BE2C (cell line): ENCODE measurements around the gene NAV2.

ENCODE experiments used
- DNase-seq: peaks from one replicate; pipeline ENCODE4 v3.0.0-alpha.2; 2020
- H3K27me3 ChIP-seq: fragments of 250-450 bp; sonication (Bioruptor Pico); 2 replicates; pipeline ENCODE4 v1.5.1; 2020; ENCODE audit warnings: mild to moderate bottlenecking
- H3K36me3 ChIP-seq: fragments of 250-450 bp; sonication (Bioruptor Pico); 2 replicates; pipeline ENCODE4 v1.5.1; 2020; ENCODE audit warnings: mild to moderate bottlenecking
- H3K4me1 ChIP-seq: fragments of 250-450 bp; sonication (Bioruptor Pico); 2 replicates; pipeline ENCODE4 v1.5.1; 2020
- H3K4me3 ChIP-seq: 2 replicates; pipeline ENCODE4 v1.5.1; 2011; ENCODE audit warnings: low read depth, low read length
- H3K9me3 ChIP-seq: fragments of 250-450 bp; sonication (Bioruptor Pico); 2 replicates; pipeline ENCODE4 v1.5.1; 2020
- TF ChIP-seq, protein P1 (sequence below): IDR thresholded peaks from 2 replicates; pipeline ENCODE4 v1.5.1; 2012; ENCODE audit warnings: mild to moderate bottlenecking, low read depth, low read length

NAV2 gene

DNA sequence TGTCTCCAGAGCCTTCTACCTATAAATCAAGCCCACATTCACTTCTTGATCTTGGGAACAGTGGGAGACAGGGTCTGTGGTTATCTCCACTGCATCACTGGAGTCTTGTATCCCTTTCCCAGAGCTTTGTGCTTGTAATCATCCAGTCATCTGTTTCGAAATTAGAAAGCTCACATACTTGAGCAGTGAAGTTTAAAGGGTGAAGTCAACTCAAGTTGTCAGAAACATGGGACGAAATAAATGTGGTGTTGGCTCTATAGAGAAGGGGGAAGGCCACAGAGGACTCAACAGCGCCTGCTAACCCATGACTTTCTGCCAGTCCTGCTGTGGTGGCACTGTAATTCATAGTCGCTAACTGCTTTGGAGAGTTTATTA is 250.2 kb downstream of the NAV2 start:
- Histone ChIP-seq H3K27me3 (no peaks in the 10 kb centered on the region), H3K4me3 (no peak overlapping the region), H3K9me3 (no peaks in the 10 kb centered on the region), H3K4me1 (no peaks in the 10 kb centered on the region), H3K36me3 (no peaks in the 10 kb centered on the region)
- TF ChIP-seq, protein P1, sequence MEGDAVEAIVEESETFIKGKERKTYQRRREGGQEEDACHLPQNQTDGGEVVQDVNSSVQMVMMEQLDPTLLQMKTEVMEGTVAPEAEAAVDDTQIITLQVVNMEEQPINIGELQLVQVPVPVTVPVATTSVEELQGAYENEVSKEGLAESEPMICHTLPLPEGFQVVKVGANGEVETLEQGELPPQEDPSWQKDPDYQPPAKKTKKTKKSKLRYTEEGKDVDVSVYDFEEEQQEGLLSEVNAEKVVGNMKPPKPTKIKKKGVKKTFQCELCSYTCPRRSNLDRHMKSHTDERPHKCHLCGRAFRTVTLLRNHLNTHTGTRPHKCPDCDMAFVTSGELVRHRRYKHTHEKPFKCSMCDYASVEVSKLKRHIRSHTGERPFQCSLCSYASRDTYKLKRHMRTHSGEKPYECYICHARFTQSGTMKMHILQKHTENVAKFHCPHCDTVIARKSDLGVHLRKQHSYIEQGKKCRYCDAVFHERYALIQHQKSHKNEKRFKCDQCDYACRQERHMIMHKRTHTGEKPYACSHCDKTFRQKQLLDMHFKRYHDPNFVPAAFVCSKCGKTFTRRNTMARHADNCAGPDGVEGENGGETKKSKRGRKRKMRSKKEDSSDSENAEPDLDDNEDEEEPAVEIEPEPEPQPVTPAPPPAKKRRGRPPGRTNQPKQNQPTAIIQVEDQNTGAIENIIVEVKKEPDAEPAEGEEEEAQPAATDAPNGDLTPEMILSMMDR = no peak
- DNase-seq = no peak

DNA sequence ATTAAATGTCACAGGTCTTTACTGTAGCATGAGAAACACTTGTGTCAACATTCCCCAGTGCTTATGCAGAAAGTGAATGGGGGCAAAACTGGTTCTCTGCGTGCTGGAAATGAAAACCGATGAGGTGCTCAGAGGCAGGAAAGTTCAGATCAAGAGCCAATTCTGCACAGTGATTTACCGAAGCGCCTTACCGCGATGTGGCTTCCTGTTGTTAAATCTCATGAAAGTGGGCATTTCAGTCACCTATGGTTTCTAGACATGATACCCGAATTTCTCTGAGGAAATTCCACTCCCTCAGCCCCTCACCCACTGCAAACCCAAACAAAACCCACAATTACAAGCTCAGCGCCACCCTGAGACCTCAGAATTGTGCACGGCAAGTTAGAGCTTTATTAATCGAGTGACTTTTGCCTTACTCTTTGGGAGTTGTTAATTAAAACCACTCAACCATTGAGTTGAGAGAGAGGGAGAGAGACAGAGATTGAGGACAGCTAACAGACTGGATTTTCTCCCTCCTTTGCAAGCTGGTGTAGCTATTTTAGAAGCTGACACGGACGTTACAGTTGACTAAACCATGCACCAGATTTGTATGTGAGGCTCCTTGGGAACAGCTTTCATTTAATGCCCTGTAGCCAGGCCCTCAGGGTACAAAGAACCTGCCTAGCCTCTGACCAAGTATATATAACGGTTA is 251.2 kb downstream of the NAV2 start:
- H3K27me3 ChIP-seq = no peaks in the 10 kb centered on the region
- no peak overlapping the region for H3K4me3 ChIP-seq
- H3K9me3 ChIP-seq = no peaks in the 10 kb centered on the region
- TF ChIP-seq, protein P1 = no peak
- no peaks in the 10 kb centered on the region for H3K4me1 ChIP-seq
- DNase-seq = no peak
- H3K36me3 ChIP-seq = no peaks in the 10 kb centered on the region

DNA sequence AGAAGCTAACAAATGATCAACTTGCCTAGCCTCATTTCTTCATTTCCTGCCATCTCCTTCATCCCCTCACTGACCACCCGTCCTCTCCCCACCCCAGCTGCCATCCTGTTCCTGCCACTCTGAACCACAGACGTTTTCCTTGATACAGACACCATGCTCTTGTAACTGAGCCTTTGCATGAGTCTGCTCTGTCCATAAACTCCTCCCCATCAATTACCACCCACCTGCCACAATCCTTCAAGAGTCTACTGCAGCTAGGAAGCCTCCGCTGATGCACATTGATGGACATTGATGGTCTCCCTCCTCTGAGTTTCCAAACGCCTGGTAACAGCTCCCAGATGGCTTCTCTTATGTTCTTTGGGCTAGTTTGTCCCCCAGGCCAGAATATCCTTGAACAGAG is 253.8 kb downstream of the NAV2 start:
- no peaks in the 10 kb centered on the region for H3K36me3 ChIP-seq

DNA sequence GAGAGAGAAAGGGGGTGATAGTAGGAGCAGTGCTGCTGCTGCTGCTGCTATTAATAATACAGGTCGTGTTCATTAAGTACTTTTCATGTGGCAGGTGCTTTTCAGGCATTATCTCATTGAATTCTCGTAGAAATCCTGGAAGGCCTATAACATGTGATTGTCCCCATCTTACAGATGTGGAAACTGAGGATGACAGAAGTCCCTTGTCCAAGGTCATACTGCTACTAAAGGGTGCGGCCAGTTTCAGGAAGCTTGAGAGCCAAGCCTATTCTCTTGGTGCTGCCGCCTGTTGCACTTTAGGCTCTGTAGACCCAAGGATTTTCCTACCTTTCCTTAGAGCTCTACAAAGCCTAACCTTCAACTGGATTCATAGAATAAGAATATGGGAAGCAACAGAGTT is 254.3 kb downstream of the NAV2 start:
- no peaks in the 10 kb centered on the region for H3K4me1 ChIP-seq
- DNase-seq = no peak
- no peaks in the 10 kb centered on the region for H3K9me3 ChIP-seq
- TF ChIP-seq, protein P1 = no peak
- H3K36me3 ChIP-seq = no peaks in the 10 kb centered on the region
- H3K27me3 ChIP-seq = no peaks in the 10 kb centered on the region
- H3K4me3 ChIP-seq = no peak overlapping the region

More for the DNA sequence above, 253.8 kb downstream of the NAV2 start:
- Histone ChIP-seq H3K4me1 (no peaks in the 10 kb centered on the region), H3K27me3 (no peaks in the 10 kb centered on the region), H3K9me3 (no peaks in the 10 kb centered on the region), H3K4me3 (no peak overlapping the region)
- TF ChIP-seq, protein P1 = no peak
- no peak for DNase-seq

DNA sequence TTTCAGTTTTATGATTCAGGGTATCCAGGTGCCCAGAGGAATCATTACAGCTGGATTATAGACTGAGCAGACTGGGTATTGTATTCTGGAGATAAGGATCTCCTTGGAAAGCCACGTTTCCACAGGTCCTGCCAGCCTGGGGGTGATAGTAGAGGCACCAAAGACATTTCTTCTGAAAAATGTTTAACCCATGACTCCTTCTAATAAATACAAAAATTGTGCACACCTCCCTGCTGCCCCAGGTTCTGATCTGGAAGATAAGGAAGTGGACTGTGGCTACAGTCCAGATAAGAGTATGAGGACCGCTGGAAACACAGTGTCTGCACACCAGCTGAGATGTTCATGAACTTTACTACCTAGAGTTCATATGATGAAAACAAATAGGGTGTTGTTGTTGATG is 255.2 kb downstream of the NAV2 start:
- Histone ChIP-seq H3K4me1 (no peaks in the 10 kb centered on the region), H3K9me3 (no peaks in the 10 kb centered on the region), H3K36me3 (no peaks in the 10 kb centered on the region), H3K27me3 (no peaks in the 10 kb centered on the region), H3K4me3 (no peak overlapping the region)
- no peak for DNase-seq
- TF ChIP-seq, protein P1 = no peak

DNA sequence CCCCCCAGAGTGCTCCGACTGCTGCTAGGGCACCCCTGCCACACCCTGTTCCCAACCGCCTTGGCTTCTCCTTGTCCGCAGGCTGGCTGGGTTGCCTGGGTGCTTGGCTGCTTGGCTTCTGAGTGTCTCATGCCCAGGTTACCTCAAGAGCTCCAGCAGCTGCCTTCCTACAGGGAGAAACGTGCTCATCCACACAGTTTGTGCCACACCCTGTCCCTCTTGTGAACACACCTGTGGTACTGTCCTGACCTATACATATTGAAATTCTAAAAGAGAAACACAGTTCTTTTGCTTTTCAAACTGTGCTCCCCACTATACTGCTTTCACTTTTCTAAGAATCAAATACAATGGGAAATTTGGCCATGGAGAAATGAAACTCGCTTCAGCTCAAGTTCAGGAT is 256.2 kb downstream of the NAV2 start:
- Histone ChIP-seq H3K4me1 (no peaks in the 10 kb centered on the region), H3K4me3 (no peak overlapping the region), H3K27me3 (no peaks in the 10 kb centered on the region), H3K36me3 (no peaks in the 10 kb centered on the region), H3K9me3 (no peaks in the 10 kb centered on the region)
- DNase-seq = no peak
- TF ChIP-seq, protein P1 = no peak
